Measurements from ENCODE around the gene SPSB4.

The SPSB4 gene

GRCh38 chr3:141055136-141055535, 4.0 kb downstream of the SPSB4 start:
- no peak for DNase-seq

GRCh38 chr3:141055536-141056445, 4.6 kb downstream of the SPSB4 start:
- no peak for DNase-seq

GRCh38 chr3:141056751-141057171, 5.6 kb downstream of the SPSB4 start:
- DNase-seq = no peak

- no peak for DNase-seq
These were observed 6.3 kb downstream of the SPSB4 start for GRCh38 chr3:141057436-141057835.

GRCh38 chr3:141057946-141058800, 7.0 kb downstream of the SPSB4 start:
- DNase-seq = no peak

GRCh38 chr3:141058996-141059395, 7.8 kb downstream of the SPSB4 start:
- no peak for DNase-seq

GRCh38 chr3:141059816-141060215, 8.7 kb downstream of the SPSB4 start:
- no peak for DNase-seq

- no peak for DNase-seq
These were observed 9.2 kb downstream of the SPSB4 start for GRCh38 chr3:141060327-141060726.

- DNase-seq = no peak
These were observed 12.7 kb downstream of the SPSB4 start for GRCh38 chr3:141063831-141064230.

- DNase-seq = no peak
These were observed 13.2 kb downstream of the SPSB4 start for GRCh38 chr3:141064255-141064926.

- DNase-seq = no peak
These were observed 14.1 kb downstream of the SPSB4 start for GRCh38 chr3:141065258-141065657.

GRCh38 chr3:141065841-141066805, 15.0 kb downstream of the SPSB4 start:
- DNase-seq = no peak

GRCh38 chr3:141067206-141067974, 16.2 kb downstream of the SPSB4 start:
- no peak for DNase-seq

GRCh38 chr3:141070229-141070628, 19.1 kb downstream of the SPSB4 start:
- DNase-seq = no peak

- DNase-seq = no peak
These were observed 19.7 kb downstream of the SPSB4 start for GRCh38 chr3:141070727-141071357.

GRCh38 chr3:141071681-141072260, 20.6 kb downstream of the SPSB4 start:
- no peak for DNase-seq

- no peak for DNase-seq
These were observed 21.8 kb downstream of the SPSB4 start for GRCh38 chr3:141072950-141073349.

GRCh38 chr3:141073580-141073979, 22.4 kb downstream of the SPSB4 start:
- DNase-seq = no peak

- DNase-seq = no peak
These were observed 23.4 kb downstream of the SPSB4 start for GRCh38 chr3:141074529-141074928.
